IMR-90 (cell line): ENCODE measurements around the gene SECTM1. TPM values are rescaled to one million over a fixed set of nuclear protein-coding genes. Genes with fewer than 3 reads are reported as not detected.
A peak's percentile ranks its signal among the peaks of the same experiment; 100 is the strongest.

ENCODE experiments used
- ATAC-seq: fragments of 200-7000 bp; cut with Tn5 transposase; 2 replicates; pipeline ENCODE4 v1.9.1; 2020; ENCODE audit warnings: low read depth, mild to moderate bottlenecking, moderate library complexity
- BruUV-seq: library from RNA; stranded (reverse); fragments of 400-500 nt; replicated peaks from 2 replicates; lab custom pipeline; 2021; lab: Mats Ljungman, UMichigan
- CTCF ChIA-PET: fragments of 300-600 bp; formaldehyde crosslinking; extraction: SDS; loops from one replicate; lab custom pipeline; 2021; ENCODE audit warnings: antibody characterized with exemption; lab: Yijun Ruan, JAX
- POLR2A ChIA-PET: fragments of 300-600 bp; sonication (Branson Sonifier 250); formaldehyde crosslinking; loops from one replicate; lab custom pipeline; 2022; ENCODE audit warnings: antibody characterized with exemption; ENCODE audit not compliant: unreplicated experiment; lab: Charles Lee
- DNase-seq: peaks from one replicate; pipeline ENCODE4 v3.0.0; 2013
- H2AFZ ChIP-seq: replicated peaks from 2 replicates; pipeline ENCODE3; 2013; ENCODE audit warnings: low read length, mild to moderate bottlenecking; ENCODE audit not compliant: poor library complexity
- H2AK5ac ChIP-seq: 2 replicates; pipeline ENCODE4 v1.6.1; 2013; ENCODE audit warnings: low read depth, low read length, inconsistent platforms
- H2AK9ac ChIP-seq: replicated peaks from 2 replicates; pipeline ENCODE3; 2013; ENCODE audit warnings: mild to moderate bottlenecking, low read depth, low read length, moderate library complexity; ENCODE audit not compliant: poor library complexity
- H2BK120ac ChIP-seq: 2 replicates; pipeline ENCODE4 v1.6.1; 2013; ENCODE audit warnings: low read depth, low read length, inconsistent platforms
- H2BK15ac ChIP-seq: 3 replicates; pipeline ENCODE4 v1.6.1; 2013; ENCODE audit warnings: low read depth, low read length, inconsistent platforms
- H2BK20ac ChIP-seq: 2 replicates; pipeline ENCODE4 v1.6.1; 2013; ENCODE audit warnings: low read depth, mild to moderate bottlenecking, inconsistent platforms, low read length, moderate library complexity
- H2BK5ac ChIP-seq: 2 replicates; pipeline ENCODE4 v1.6.1; 2013; ENCODE audit warnings: mild to moderate bottlenecking, low read depth, low read length, inconsistent platforms; ENCODE audit not compliant: poor library complexity, severe bottlenecking
- H3K14ac ChIP-seq: replicated peaks from 2 replicates; pipeline ENCODE4 v1.6.1; 2013; ENCODE audit warnings: low read depth, low read length, inconsistent platforms
- H3K18ac ChIP-seq: 2 replicates; pipeline ENCODE4 v1.6.1; 2013; ENCODE audit warnings: low read depth, low read length, control low read depth
- H3K23ac ChIP-seq: 2 replicates; pipeline ENCODE4 v1.6.1; 2013; ENCODE audit warnings: low read depth, low read length, inconsistent platforms
- H3K27ac ChIP-seq: 2 replicates; pipeline ENCODE4 v1.5.1; 2013; ENCODE audit warnings: mild to moderate bottlenecking, control low read depth, low read length; ENCODE audit not compliant: insufficient read depth
- H3K27me3 ChIP-seq: 2 replicates; pipeline ENCODE4 v1.6.1; 2013; ENCODE audit warnings: low read length; ENCODE audit not compliant: control insufficient read depth, insufficient read depth
- H3K36me3 ChIP-seq: 2 replicates; pipeline ENCODE4 v1.6.1; 2013; ENCODE audit warnings: low read length, mixed read lengths; ENCODE audit not compliant: control insufficient read depth, insufficient read depth
- H3K4ac ChIP-seq: 2 replicates; pipeline ENCODE4 v1.6.1; 2013; ENCODE audit warnings: low read depth, low read length, inconsistent platforms
- H3K4me1 ChIP-seq: 2 replicates; pipeline ENCODE4 v1.6.1; 2013; ENCODE audit warnings: low read length, mixed read lengths; ENCODE audit not compliant: control insufficient read depth, insufficient read depth
- H3K4me2 ChIP-seq: 2 replicates; pipeline ENCODE4 v1.6.1; 2013; ENCODE audit warnings: low read depth, mild to moderate bottlenecking, control low read depth, low read length, moderate library complexity
- H3K4me3 ChIP-seq: 2 replicates; pipeline ENCODE4 v1.5.1; 2013; ENCODE audit warnings: low read depth, mild to moderate bottlenecking, control low read depth, low read length, moderate library complexity; ENCODE audit not compliant: insufficient read depth
- H3K56ac ChIP-seq: 2 replicates; pipeline ENCODE4 v1.6.1; 2013; ENCODE audit warnings: low read length, inconsistent platforms; ENCODE audit not compliant: insufficient read depth; ENCODE audit errors: extremely low read depth
- H3K79me1 ChIP-seq, 2 experiments: 2 replicates each; pipeline ENCODE4 v1.6.1; 2013; ENCODE audit warnings: low read length in 2 of 2, inconsistent platforms in 1 of 2, low read depth in 1 of 2
- H3K9ac ChIP-seq: 2 replicates; pipeline ENCODE4 v1.6.1; 2013; ENCODE audit warnings: low read depth, low read length, control low read depth
- H3K9me1 ChIP-seq: 2 replicates; pipeline ENCODE4 v1.6.1; 2013; ENCODE audit warnings: low read length, inconsistent platforms; ENCODE audit not compliant: insufficient read depth
- H3K9me3 ChIP-seq: 2 replicates; pipeline ENCODE4 v1.6.1; 2013; ENCODE audit warnings: low read length; ENCODE audit not compliant: control insufficient read depth, insufficient read depth
- H4K20me1 ChIP-seq: 2 replicates; pipeline ENCODE4 v1.6.1; 2013; ENCODE audit warnings: low read length, inconsistent platforms; ENCODE audit not compliant: insufficient read depth
- H4K5ac ChIP-seq: 2 replicates; pipeline ENCODE4 v1.6.1; 2013; ENCODE audit warnings: mild to moderate bottlenecking, low read depth, low read length, control low read depth
- H4K8ac ChIP-seq, 2 experiments: 2 replicates each; pipeline ENCODE4 v1.6.1; 2013; ENCODE audit warnings: low read depth in 2 of 2, low read length in 2 of 2, control low read depth in 1 of 2, inconsistent platforms in 1 of 2
- H4K91ac ChIP-seq: 2 replicates; pipeline ENCODE4 v1.6.1; 2013; ENCODE audit warnings: low read depth, low read length, inconsistent platforms; ENCODE audit not compliant: insufficient read depth
- BHLHE40 ChIP-seq: fragments of 150-350 bp; IDR thresholded peaks from 2 replicates; pipeline ENCODE4 v1.6.1; 2016; ENCODE audit warnings: mild to moderate bottlenecking, low read depth, low read length
- CEBPB ChIP-seq: IDR thresholded peaks from 2 replicates; pipeline ENCODE4 v1.6.1; 2012; ENCODE audit warnings: low read depth, low read length, improper control_type of control experiment
- CHD1 ChIP-seq: IDR thresholded peaks from 2 replicates; pipeline ENCODE4 v1.6.1; 2012; ENCODE audit warnings: low read depth, low read length, improper control_type of control experiment
- CTCF ChIP-seq: conservative IDR thresholded peaks from 2 replicates; pipeline ENCODE4 v1.5.1; 2012; ENCODE audit warnings: mild to moderate bottlenecking, low read depth, low read length, improper control_type of control experiment
- ELK1 ChIP-seq: fragments of 150-350 bp; IDR thresholded peaks from 2 replicates; pipeline ENCODE4 v1.6.1; 2016; ENCODE audit warnings: low read depth, mild to moderate bottlenecking, low read length, moderate library complexity, borderline replicate concordance
- FOS ChIP-seq: fragments of 150-350 bp; IDR thresholded peaks from 2 replicates; pipeline ENCODE4 v1.6.1; 2016; ENCODE audit warnings: low read depth, low read length
- MAFK ChIP-seq: IDR thresholded peaks from 2 replicates; pipeline ENCODE4 v1.6.1; 2012; ENCODE audit warnings: low read depth, low read length, improper control_type of control experiment
- MXI1 ChIP-seq: IDR thresholded peaks from 2 replicates; pipeline ENCODE4 v1.6.1; 2012; ENCODE audit warnings: low read depth, mild to moderate bottlenecking, low read length, moderate library complexity, borderline replicate concordance
- NFE2L2 ChIP-seq: fragments of 150-350 bp; IDR thresholded peaks from 2 replicates; pipeline ENCODE4 v1.6.1; 2016; ENCODE audit warnings: low read depth, mild to moderate bottlenecking, low read length
- POLR2A ChIP-seq: IDR thresholded peaks from 2 replicates; pipeline ENCODE4 v1.6.1; 2012; ENCODE audit warnings: mild to moderate bottlenecking, low read depth, low read length
- RAD21 ChIP-seq: IDR thresholded peaks from 2 replicates; pipeline ENCODE4 v1.6.1; 2012; ENCODE audit warnings: low read length, improper control_type of control experiment
- RCOR1 ChIP-seq: IDR thresholded peaks from 2 replicates; pipeline ENCODE4 v1.6.1; 2012; ENCODE audit warnings: mild to moderate bottlenecking, low read length, improper control_type of control experiment; ENCODE audit not compliant: insufficient replicate concordance
- RFX5 ChIP-seq: IDR thresholded peaks from 2 replicates; pipeline ENCODE4 v1.8.0; 2012; ENCODE audit warnings: low read depth, mild to moderate bottlenecking, low read length, moderate library complexity
- SMC3 ChIP-seq: fragments of 150-350 bp; IDR thresholded peaks from 2 replicates; pipeline ENCODE4 v1.6.1; 2016; ENCODE audit warnings: low read depth, mild to moderate bottlenecking, antibody characterized with exemption, low read length, moderate library complexity
- USF2 ChIP-seq: fragments of 150-350 bp; IDR thresholded peaks from 2 replicates; pipeline ENCODE4 v1.6.1; 2017; ENCODE audit warnings: mild to moderate bottlenecking, antibody characterized with exemption, low read length, low read depth
- WGBS, 2 experiments: methylation state at CpG; one replicate each; pipeline versions ENCODE4 v1.1.5 to v1.1.7; 2013; ENCODE audit warnings: missing lambda C conversion rate in 2 of 2; ENCODE audit not compliant: insufficient read length in 1 of 2; ENCODE audit errors: extremely low coverage in 2 of 2; 5-methylcytosine and 5-hydroxymethylcytosine counted together
- dilution Hi-C: fragments of 300-500 bp; cut with HindIII; formaldehyde crosslinking; loops from one replicate; pipeline ENCODE4 v1.14.3; 2018; ENCODE audit warnings: low sequenced_read_pairs; ENCODE audit not compliant: unreplicated experiment
- in situ Hi-C: fragments of 300-500 bp; cut with MboI; formaldehyde crosslinking; loops from 3 replicates; pipeline ENCODE4 v1.14.3; 2019; ENCODE audit warnings: low sequenced_read_pairs, inconsistent platforms, mixed read lengths
- intact Hi-C: fragments of 100-400 bp; cut with micrococcal nuclease; formaldehyde crosslinking; loops from 2 replicates; pipeline ENCODE4 v1.10.0; 2022
- polyA plus RNA-seq, 3 experiments: library from polyadenylated mRNA; depleted of rRNA; stranded (reverse); fragments of >200 nt; gene quantifications; 2 replicates each; pipeline ENCODE4 v1.2.3, GENCODE V29; 2012; ENCODE audit warnings: low replicate concordance in 1 of 3
- total RNA-seq: library from RNA; depleted of rRNA; stranded (reverse); fragments of >200 nt; gene quantifications from 2 replicates; pipeline ENCODE4 v1.2.3, GENCODE V29; 2012

Gene SECTM1
- total and polyA plus RNA-seq, 2 of the 4 experiments (the other 2 are of a cell fraction), result 2.3 to 4.4 TPM

GRCh38 chr17:82300707-82301270 is 32.8 kb downstream of the SECTM1 start:
- Histone ChIP-seq H4K8ac (no peak overlapping the region), H2BK5ac (no peak overlapping the region), H3K9me1 (peaks cover 9% of the 10 kb centered on the region), H3K18ac (no peak overlapping the region), H3K79me1 (peaks cover 0 to 6% of the 10 kb centered on the region in 2 experiments; a peak in 1 of 4 replicates), H3K9me3 (no peaks in the 10 kb centered on the region), H3K27ac (no peak overlapping the region), H4K5ac (no peak overlapping the region), H3K4me3 (no peak overlapping the region), H2AK5ac (peak overlapping the region; percentile 58; the same call in 1 of the 2 replicates), H3K4ac (no peak overlapping the region), H4K91ac (no peak overlapping the region), H3K9ac (no peak overlapping the region), H3K23ac (no peak overlapping the region), H2BK120ac (peak overlapping the region; percentile 2; the same call in 1 of the 2 replicates), H3K27me3 (no peaks in the 10 kb centered on the region; the same call in 1 of the 2 replicates), H3K4me2 (no peak overlapping the region), H3K4me1 (peaks cover 18% of the 10 kb centered on the region), H2AFZ (peak overlapping the region; percentile 63), H3K56ac (no peak overlapping the region), H3K36me3 (no peaks in the 10 kb centered on the region), H3K14ac (no peak overlapping the region), H2AK9ac (peak overlapping the region; percentile 67), H2BK15ac (no peak overlapping the region), H4K20me1 (no peaks in the 10 kb centered on the region; the same call in 1 of the 2 replicates), H2BK20ac (no peak overlapping the region)
- intact Hi-C loops (no loop called here), in situ Hi-C loops (no loop called here), dilution Hi-C loops (no loop called here)
- no TSS peak for BruUV-seq
- ATAC-seq, result peak; percentile 25
- CTCF ChIA-PET, result interaction anchor here (0.6 kb wide), 2 partner anchors 46 to 77 kb away, joined by 3 to 4 read pairs; no protein-coding TSS in a partner anchor
- peak; percentile 37 for DNase-seq
- WGBS, 2 experiments, result 63% methylated on average over 6 of the region's 21 CpGs; no CpG with 5 or more reads in 1 of the 2 experiments
- POLR2A ChIA-PET, result no interaction called here
- TF ChIP-seq MXI1 (0 out of 2 replicates have a peak, but pooled peaks have one; percentile 26), BHLHE40 (no peak), RFX5 (no peak), RCOR1 (no peak), USF2 (no peak), FOS (no peak), ELK1 (no peak), RAD21 (peak; percentile 61), CEBPB (no peak), POLR2A (no peak), CHD1 (no peak), SMC3 (peak; percentile 59), CTCF (peak; percentile 67), MAFK (no peak), NFE2L2 (no peak)
